Inflammatory macrophage treated with lipopolysaccharide for 1 hour (primary cell): ENCODE measurements around the gene ZBTB5.
"Not testable (repeated sequence)": the region's sequence is repeated elsewhere in the genome, so short reads cannot be mapped to it uniquely, and the experiment has no call there.

ENCODE experiments used
- DNase-seq, 2 donors: peaks; one replicate each; pipeline ENCODE4 v3.0.0-alpha.2; 2020 to 2022

Gene ZBTB5

DNA sequence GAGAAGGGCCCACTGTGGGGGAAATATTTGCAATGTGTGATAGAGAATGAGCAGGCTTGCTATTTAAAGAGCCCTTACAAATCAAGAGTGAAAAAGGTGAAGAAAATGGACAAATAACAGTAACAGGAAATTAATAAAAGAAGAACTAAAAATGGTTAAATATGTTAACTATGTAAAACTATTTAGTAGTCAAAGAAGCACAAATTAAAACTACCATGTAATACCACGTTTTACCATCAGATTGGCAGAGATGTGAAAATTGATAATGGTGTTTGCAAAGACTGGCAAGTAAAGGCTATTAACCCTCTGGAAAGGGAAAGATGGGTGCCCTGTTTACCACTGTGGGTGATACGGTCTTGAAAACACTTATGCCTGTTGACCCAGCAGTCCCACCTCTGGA lies 65.9 kb downstream of the ZBTB5 start:
- no peak for DNase-seq

DNA sequence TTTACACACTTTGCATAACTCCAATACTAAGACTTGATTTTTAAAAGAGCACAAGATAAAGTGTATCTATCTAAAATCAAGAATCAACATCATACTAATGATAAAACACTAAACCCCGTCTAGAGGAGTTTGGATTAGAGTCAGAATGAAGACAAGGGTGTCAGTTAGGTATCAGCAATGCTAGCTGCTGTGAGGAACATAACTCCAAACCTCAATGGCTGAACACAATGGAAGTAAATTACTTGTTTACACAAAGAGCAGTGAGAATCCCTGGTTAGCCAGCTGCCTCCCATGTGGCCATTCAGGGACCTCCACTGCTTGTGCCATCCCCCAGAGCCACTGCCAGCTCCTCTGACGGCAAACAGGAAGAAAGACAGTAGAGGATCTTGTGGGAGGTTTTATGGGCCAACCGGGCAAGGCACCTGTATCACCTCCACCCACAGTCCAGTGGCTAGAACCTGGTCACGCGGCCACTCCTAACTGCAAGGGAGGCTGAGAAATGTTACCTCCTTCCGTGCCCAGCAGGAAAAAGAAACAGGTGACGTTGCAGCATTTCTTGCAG lies 66.7 kb downstream of the ZBTB5 start:
- DNase-seq: no peak

DNA sequence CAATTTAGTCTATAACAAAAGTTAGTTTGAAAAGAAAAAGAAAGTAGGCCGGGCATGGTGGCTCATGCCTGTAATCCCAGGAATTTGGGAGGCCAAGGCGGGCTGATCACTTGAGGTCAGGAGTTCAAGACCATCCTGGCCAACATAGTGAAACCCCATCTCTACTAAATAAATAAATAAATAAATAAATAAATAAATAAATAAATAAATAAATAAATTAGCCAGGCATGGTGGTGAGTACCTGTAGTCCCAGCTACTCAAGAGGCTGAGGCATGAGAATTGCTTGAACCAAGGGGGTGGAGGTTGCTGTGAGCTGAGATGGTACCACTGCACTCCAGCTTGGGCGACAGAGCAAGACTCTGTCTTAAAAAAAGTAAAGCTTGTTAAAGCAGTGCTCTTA lies 67.3 kb downstream of the ZBTB5 start:
- DNase-seq: not testable (repeated sequence)

DNA sequence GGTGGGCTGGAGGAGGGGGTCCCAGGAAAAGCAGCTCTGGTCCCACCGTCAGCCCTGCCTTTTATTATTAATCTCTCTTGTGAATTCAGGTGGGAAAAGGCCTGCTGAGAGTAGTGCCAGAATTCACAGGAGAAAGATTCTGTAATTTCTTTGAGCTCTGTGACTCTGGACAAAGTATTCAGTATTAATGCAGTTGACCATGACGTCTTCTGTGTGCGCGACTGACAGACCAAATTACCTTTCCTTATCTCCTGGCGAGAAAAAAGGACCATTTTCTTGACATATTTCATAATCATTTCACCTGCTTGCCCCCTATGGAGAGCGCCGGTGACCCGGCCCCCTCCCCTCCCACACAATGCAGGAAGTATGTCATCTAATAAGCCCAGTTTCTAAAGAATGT lies 69.6 kb downstream of the ZBTB5 start:
- DNase-seq: no peak

DNA sequence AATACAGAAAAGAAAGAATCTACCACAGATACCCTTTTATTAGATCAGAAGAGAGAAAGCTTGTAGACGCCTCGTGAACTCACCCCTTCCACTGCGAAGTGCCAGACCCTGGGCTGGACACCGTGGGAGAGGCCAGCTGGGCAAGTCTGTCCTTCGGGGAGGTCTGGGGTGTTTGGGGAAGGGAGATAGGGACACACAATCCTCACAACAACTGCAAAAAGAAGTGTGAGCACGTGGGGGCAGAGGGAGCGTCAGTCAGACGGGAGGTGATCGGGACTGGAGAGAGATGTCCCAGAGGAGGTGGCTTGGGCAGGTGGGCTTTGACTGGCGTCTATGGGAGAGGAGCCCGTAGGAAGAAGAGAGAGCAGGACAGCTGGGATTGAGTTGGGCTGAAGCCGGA lies 70.0 kb downstream of the ZBTB5 start:
- no peak for DNase-seq

DNA sequence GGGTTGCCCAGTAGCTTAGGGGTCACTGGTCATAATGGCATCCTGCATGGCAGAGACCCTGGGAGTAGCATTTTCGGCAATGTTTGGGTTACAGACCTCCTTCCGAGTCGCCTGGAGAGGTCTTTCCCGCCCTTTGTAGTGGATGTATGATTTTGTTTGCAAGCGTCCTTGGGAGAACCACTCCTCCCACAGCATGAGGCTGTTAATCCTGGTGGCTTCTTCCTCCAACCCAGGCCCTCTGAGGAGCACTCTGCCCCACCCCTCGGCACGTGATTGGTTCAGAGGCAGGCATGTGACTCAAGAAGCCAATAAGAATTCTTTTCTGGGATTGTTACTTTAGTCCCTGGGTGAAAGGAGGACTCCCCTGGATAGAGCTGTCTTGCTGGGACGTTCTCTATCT lies 73.0 kb downstream of the ZBTB5 start:
- no peak for DNase-seq

DNA sequence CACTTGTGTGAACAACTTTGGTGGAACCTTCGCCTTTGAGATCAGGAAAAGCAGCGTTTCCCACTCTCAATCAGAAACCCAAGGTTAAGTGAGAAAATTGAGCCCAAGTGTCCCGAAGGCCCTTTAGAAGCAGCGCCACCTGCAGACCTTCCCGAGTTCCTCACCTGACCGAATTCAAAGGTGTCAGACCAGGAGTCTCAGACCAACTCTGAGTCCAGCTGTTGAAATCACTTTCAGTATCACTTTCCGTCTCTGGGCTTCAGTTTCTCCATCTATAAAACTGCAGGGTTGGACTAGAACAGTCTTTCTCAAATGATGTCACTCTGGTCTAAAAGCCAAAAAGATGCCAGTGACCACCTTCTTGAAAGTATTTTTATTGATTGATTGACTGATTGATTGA lies 74.5 kb downstream of the ZBTB5 start:
- no peak for DNase-seq
